Hematopoietic multipotent progenitor cell (in vitro differentiated cells): ENCODE measurements around the gene MIEF2. TPM values are rescaled to one million over a fixed set of nuclear protein-coding genes. Genes with fewer than 3 reads are reported as not detected.

Source experiments
- DNase-seq, 3 donors: peaks; one replicate each; pipeline ENCODE4 v3.0.0-alpha.2; 2011 to 2015; ENCODE audit warnings: low read depth in 2 of 3, low spot score in 2 of 3
- total RNA-seq: library from RNA; depleted of rRNA; stranded (reverse); fragments of >200 nt; gene quantifications from one replicate; pipeline ENCODE4 v1.2.3, GENCODE V29; 2012

MIEF2 gene
- total RNA-seq, 1 donor: 33.7 TPM

GRCh38 chr17:18234853-18235380 lies 25.5 kb upstream of the MIEF2 start:
- no peak for DNase-seq

- no peak for DNase-seq
These were observed 24.7 kb upstream of the MIEF2 start for GRCh38 chr17:18235743-18236256.

GRCh38 chr17:18236494-18236893 lies 24.0 kb upstream of the MIEF2 start:
- DNase-seq: no peak

GRCh38 chr17:18237461-18237860 lies 23.0 kb upstream of the MIEF2 start:
- DNase-seq: no peak

- DNase-seq: no peak
These were observed 22.2 kb upstream of the MIEF2 start for GRCh38 chr17:18238299-18238698.

- no peak for DNase-seq
These were observed 20.0 kb upstream of the MIEF2 start for GRCh38 chr17:18240449-18240848.

- DNase-seq: no peak
These were observed 19.1 kb upstream of the MIEF2 start for GRCh38 chr17:18241229-18241871.

GRCh38 chr17:18245038-18245776 lies 15.3 kb upstream of the MIEF2 start:
- no peak for DNase-seq

- no peak for DNase-seq
These were observed 14.2 kb upstream of the MIEF2 start for GRCh38 chr17:18246109-18246725.

- peak in 2 of 3 donors; percentile 39 to 43 for DNase-seq
These were observed 13.4 kb upstream of the MIEF2 start for GRCh38 chr17:18246880-18247612.

GRCh38 chr17:18247613-18248001 lies 12.9 kb upstream of the MIEF2 start:
- no peak for DNase-seq

GRCh38 chr17:18248300-18248731 lies 12.1 kb upstream of the MIEF2 start:
- peak in 2 of 3 donors; percentile 72 to 89 for DNase-seq

- DNase-seq: no peak
These were observed 11.7 kb upstream of the MIEF2 start for GRCh38 chr17:18248811-18249210.

- no peak for DNase-seq
These were observed 10.2 kb upstream of the MIEF2 start for GRCh38 chr17:18250259-18250658.

GRCh38 chr17:18250708-18251107 lies 9.8 kb upstream of the MIEF2 start:
- no peak for DNase-seq

GRCh38 chr17:18251204-18251603 lies 9.3 kb upstream of the MIEF2 start:
- DNase-seq: no peak

- no peak for DNase-seq
These were observed 8.3 kb upstream of the MIEF2 start for GRCh38 chr17:18252160-18252559.

GRCh38 chr17:18253187-18253884 lies 7.1 kb upstream of the MIEF2 start:
- DNase-seq: no peak

GRCh38 chr17:18253947-18254821 lies 6.3 kb upstream of the MIEF2 start:
- DNase-seq: no peak
